K562 (cell line): ENCODE measurements around the gene TTLL4. TPM values are rescaled to one million over a fixed set of nuclear protein-coding genes. Genes with fewer than 3 reads are reported as not detected.

Source experiments
- ASH1L ChIP-seq: fragments of 450-650 bp; IDR thresholded peaks from 2 replicates; pipeline ENCODE4 v1.6.1; 2018; ENCODE audit warnings: borderline replicate concordance, mild to moderate bottlenecking, low read depth; ENCODE audit not compliant: partially characterized antibody
- EP300 ChIP-seq: IDR thresholded peaks from 2 replicates; pipeline ENCODE4 v1.6.1; 2012; ENCODE audit warnings: low read length, improper control_type of control experiment
- EWSR1 ChIP-seq: fragments of 450-650 bp; IDR thresholded peaks from 2 replicates; pipeline ENCODE4 v1.6.1; 2018; ENCODE audit warnings: borderline replicate concordance, mild to moderate bottlenecking, low read depth, moderate library complexity; ENCODE audit not compliant: partially characterized antibody
- KDM1A ChIP-seq, 2 experiments: fragments of 450-650 bp; IDR thresholded peaks; 2 replicates each; pipeline ENCODE4 v1.6.1; 2016; ENCODE audit warnings: mild to moderate bottlenecking in 2 of 2
- KLF16 ChIP-seq: IDR thresholded peaks from 2 replicates; pipeline ENCODE4 v1.6.1; 2016; ENCODE audit warnings: antibody characterized with exemption
- MAZ ChIP-seq, 2 experiments: fragments of 450-650 bp in 1 of 2; sonication (generic) in 1 of 2; formaldehyde crosslinking; IDR thresholded peaks in 1 of 2; conservative IDR thresholded peaks in 1 of 2; 2 replicates each; pipeline versions ENCODE4 v1.4.0 to v1.5.0; 2020; ENCODE audit warnings: mild to moderate bottlenecking in 1 of 2, missing genetic modification reagents in 1 of 2
- NR4A1 ChIP-seq, 2 experiments: fragments of 250-450 bp in 1 of 2; fragments of 450-650 bp in 1 of 2; sonication (Bioruptor Pico) in 1 of 2; IDR thresholded peaks; 2 replicates each; pipeline versions ENCODE4 v1.4.0 to v1.6.1; 2016 to 2020; ENCODE audit warnings: mild to moderate bottlenecking in 2 of 2, missing compliant biosample characterization in 1 of 2, missing genetic modification characterization in 1 of 2, moderate library complexity in 1 of 2
- PBX2 ChIP-seq, 2 experiments: IDR thresholded peaks in 1 of 2; conservative IDR thresholded peaks in 1 of 2; 2 replicates each; pipeline ENCODE4 v1.6.1; 2016; ENCODE audit warnings: low read depth in 2 of 2, mild to moderate bottlenecking in 1 of 2, missing compliant biosample characterization in 1 of 2, missing genetic modification characterization in 1 of 2, moderate library complexity in 1 of 2
- SMARCA4 ChIP-seq: fragments of 450-650 bp; IDR thresholded peaks from 2 replicates; pipeline ENCODE4 v1.6.1; 2016
- SOX6 ChIP-seq: fragments of 450-650 bp; IDR thresholded peaks from 2 replicates; pipeline ENCODE4 v1.6.1; 2014; ENCODE audit warnings: mild to moderate bottlenecking
- TEAD4 ChIP-seq, 2 experiments: sonication (generic) in 1 of 2; formaldehyde crosslinking in 1 of 2; IDR thresholded peaks; 2 replicates each; pipeline versions ENCODE4 v1.6.1 to v1.8.0; 2012 to 2022; ENCODE audit warnings: borderline replicate concordance in 1 of 2, inconsistent platforms in 1 of 2, low read length in 1 of 2, mild to moderate bottlenecking in 1 of 2, missing genetic modification reagents in 1 of 2
- TRIM24 ChIP-seq, 2 experiments: fragments of 450-650 bp; IDR thresholded peaks; 2 replicates each; pipeline ENCODE4 v1.6.1; 2016
- ZNF347 ChIP-seq: fragments of 450-650 bp; formaldehyde crosslinking; IDR thresholded peaks from 2 replicates; pipeline ENCODE4 v1.4.0; 2020; ENCODE audit warnings: low read depth, mild to moderate bottlenecking, moderate library complexity
- ZNF57 ChIP-seq: fragments of 450-650 bp; formaldehyde crosslinking; IDR thresholded peaks from 2 replicates; pipeline ENCODE4 v1.4.0; 2020; ENCODE audit warnings: mild to moderate bottlenecking, moderate library complexity
- ZNF644 ChIP-seq: fragments of 200-800 bp; sonication (Bioruptor generic); IDR thresholded peaks from 2 replicates; pipeline ENCODE4 v1.6.1; 2016; ENCODE audit warnings: low read depth, missing genetic modification characterization, missing compliant biosample characterization
- ZNF699 ChIP-seq: fragments of 250-450 bp; sonication (Bioruptor Pico); IDR thresholded peaks from 2 replicates; pipeline ENCODE4 v1.8.0; 2021; ENCODE audit warnings: mild to moderate bottlenecking, moderate library complexity; ENCODE audit not compliant: insufficient replicate concordance
- polyA plus RNA-seq, 8 experiments: library from polyadenylated mRNA; depleted of rRNA in 4 of 8; stranded (reverse) in 5 of 8; unstranded in 3 of 8; fragments of >200 nt; fragmentation: Nextera tagmentation in 2 of 8; fragmentation: Illumina TruSeq in 1 of 8; extraction: Ambion mirVana in 2 of 8; extraction: Trizol in 1 of 8; gene quantifications; 2 replicates each; pipeline versions ENCODE4 v1.2.1 to v1.2.3, GENCODE V29; 2011 to 2014; ENCODE audit warnings: inconsistent platforms in 1 of 8, missing spikeins in 1 of 8
- total RNA-seq, 7 experiments: library from RNA; depleted of rRNA in 6 of 7; stranded (reverse); fragments of >200 nt in 6 of 7; fragmentation: Illumina TruSeq in 2 of 7; extraction: Trizol in 2 of 7; gene quantifications; 2 replicates each; pipeline versions ENCODE4 v1.2.1 to v1.2.3, GENCODE V29; 2011 to 2021; ENCODE audit warnings: low replicate concordance in 1 of 7
- TF ChIP-seq, protein P1 (sequence below), 3 experiments: fragments of 200-800 bp in 1 of 3; fragments of 250-450 bp in 1 of 3; fragments of 450-650 bp in 1 of 3; sonication (Bioruptor Pico) in 1 of 3; sonication (Bioruptor generic) in 1 of 3; formaldehyde crosslinking in 1 of 3; IDR thresholded peaks; 2 replicates each; pipeline versions ENCODE4 v1.6.1 to v1.8.0; 2016 to 2022; ENCODE audit warnings: mild to moderate bottlenecking in 2 of 3, missing genetic modification characterization in 2 of 3, missing compliant biosample characterization in 1 of 3, moderate library complexity in 1 of 3
- TF ChIP-seq, protein P2 (sequence below): fragments of 250-450 bp; sonication (Bioruptor Pico); IDR thresholded peaks from 2 replicates; pipeline ENCODE4 v1.5.0; 2021

The TTLL4 gene
- total and polyA plus RNA-seq, 9 of the 15 experiments (the other 6 are each of a cell fraction or from before 2014, with no cell fraction given) = 12.6 to 67.5 (median 24.5) TPM

DNA sequence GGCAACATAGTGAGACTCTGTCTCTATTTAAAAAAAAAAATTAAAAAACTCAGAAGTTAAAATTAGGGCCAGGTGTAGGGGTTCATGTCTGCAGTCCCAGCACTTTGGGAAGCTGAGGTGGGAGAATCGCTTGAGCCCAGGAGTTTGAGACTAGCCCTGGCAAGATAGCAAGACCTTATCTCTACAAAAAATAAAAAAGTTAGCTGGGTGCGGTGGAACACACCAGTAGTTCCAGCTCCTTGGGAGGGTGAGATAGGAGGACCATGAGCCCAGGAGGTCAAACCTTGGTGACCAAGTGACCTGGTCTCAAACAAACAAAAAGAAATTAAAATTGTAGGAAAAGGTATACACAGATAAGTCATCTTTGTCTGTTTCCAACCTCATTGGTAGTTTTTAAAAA lies 11.3 kb downstream of the TTLL4 start (continued):
- TF ChIP-seq, protein P1, sequence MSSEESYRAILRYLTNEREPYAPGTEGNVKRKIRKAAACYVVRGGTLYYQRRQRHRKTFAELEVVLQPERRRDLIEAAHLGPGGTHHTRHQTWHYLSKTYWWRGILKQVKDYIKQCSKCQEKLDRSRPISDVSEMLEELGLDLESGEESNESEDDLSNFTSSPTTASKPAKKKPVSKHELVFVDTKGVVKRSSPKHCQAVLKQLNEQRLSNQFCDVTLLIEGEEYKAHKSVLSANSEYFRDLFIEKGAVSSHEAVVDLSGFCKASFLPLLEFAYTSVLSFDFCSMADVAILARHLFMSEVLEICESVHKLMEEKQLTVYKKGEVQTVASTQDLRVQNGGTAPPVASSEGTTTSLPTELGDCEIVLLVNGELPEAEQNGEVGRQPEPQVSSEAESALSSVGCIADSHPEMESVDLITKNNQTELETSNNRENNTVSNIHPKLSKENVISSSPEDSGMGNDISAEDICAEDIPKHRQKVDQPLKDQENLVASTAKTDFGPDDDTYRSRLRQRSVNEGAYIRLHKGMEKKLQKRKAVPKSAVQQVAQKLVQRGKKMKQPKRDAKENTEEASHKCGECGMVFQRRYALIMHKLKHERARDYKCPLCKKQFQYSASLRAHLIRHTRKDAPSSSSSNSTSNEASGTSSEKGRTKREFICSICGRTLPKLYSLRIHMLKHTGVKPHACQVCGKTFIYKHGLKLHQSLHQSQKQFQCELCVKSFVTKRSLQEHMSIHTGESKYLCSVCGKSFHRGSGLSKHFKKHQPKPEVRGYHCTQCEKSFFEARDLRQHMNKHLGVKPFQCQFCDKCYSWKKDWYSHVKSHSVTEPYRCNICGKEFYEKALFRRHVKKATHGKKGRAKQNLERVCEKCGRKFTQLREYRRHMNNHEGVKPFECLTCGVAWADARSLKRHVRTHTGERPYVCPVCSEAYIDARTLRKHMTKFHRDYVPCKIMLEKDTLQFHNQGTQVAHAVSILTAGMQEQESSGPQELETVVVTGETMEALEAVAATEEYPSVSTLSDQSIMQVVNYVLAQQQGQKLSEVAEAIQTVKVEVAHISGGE (CRISPR knock-in tag; IDR thresholded peaks at IDR 0.05) = no peak
- TF ChIP-seq ASH1L (no peak), SOX6 (peak; percentile 45; the same call in 1 of the 2 replicates), EWSR1 (no peak), MAZ (CRISPR knock-in tag; conservative IDR thresholded peaks at IDR 0.05 in 1 of 2, IDR thresholded peaks at IDR 0.05 in 1 of 2) (no peak), ZNF57 (CRISPR knock-in tag) (no peak), KDM1A (IDR thresholded peaks at IDR 0.05) (peak in 1 of 2 experiments; percentile 68; a peak in 3 of 4 replicates), TEAD4 (IDR thresholded peaks at IDR 0.05; ENCODE audit: low read length) (peak; percentile 91), TEAD4 (CRISPR knock-in tag; IDR thresholded peaks at IDR 0.05; ENCODE audit: borderline replicate concordance) (no peak), EP300 (peak; percentile 68), PBX2 (CRISPR knock-in tag; IDR thresholded peaks at IDR 0.05; ENCODE audit: low read depth) (no peak), PBX2 (tag; conservative IDR thresholded peaks at IDR 0.05; ENCODE audit: low read depth) (no peak), KLF16 (peak; percentile 71), NR4A1 (CRISPR knock-in tag; IDR thresholded peaks at IDR 0.05) (no peak), NR4A1 (tag; IDR thresholded peaks at IDR 0.05) (no peak), ZNF699 (no peak), ZNF347 (CRISPR knock-in tag) (no peak), ZNF644 (no peak), SMARCA4 (peak; percentile 78), TRIM24 (IDR thresholded peaks at IDR 0.05) (peak; percentile 51 to 54; a peak in 2 of 4 replicates)
- TF ChIP-seq, protein P2, sequence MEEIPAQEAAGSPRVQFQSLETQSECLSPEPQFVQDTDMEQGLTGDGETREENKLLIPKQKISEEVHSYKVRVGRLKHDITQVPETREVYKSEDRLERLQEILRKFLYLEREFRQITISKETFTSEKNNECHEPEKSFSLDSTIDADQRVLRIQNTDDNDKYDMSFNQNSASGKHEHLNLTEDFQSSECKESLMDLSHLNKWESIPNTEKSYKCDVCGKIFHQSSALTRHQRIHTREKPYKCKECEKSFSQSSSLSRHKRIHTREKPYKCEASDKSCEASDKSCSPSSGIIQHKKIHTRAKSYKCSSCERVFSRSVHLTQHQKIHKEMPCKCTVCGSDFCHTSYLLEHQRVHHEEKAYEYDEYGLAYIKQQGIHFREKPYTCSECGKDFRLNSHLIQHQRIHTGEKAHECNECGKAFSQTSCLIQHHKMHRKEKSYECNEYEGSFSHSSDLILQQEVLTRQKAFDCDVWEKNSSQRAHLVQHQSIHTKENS (CRISPR knock-in tag) = no peak
